Neural progenitor cell (in vitro differentiated cells): ENCODE data around the gene RNF32.

Experiments used
- CTCF ChIP-seq: fragments of 200-600 bp; sonication (generic); IDR thresholded peaks from 2 replicates; pipeline ENCODE4 v1.5.1; 2017; ENCODE audit warnings: antibody characterized with exemption, mild to moderate bottlenecking
- EZH2 ChIP-seq: fragments of 200-600 bp; sonication (generic); IDR thresholded peaks from 2 replicates; pipeline ENCODE4 v1.6.1; 2017; ENCODE audit warnings: antibody characterized with exemption, mild to moderate bottlenecking, moderate library complexity
- EZH2phosphoT487 ChIP-seq: fragments of 200-600 bp; sonication (generic); IDR thresholded peaks from 2 replicates; pipeline ENCODE4 v1.6.1; 2017; ENCODE audit warnings: antibody characterized with exemption

- no peak for TF ChIP-seq CTCF
- TF ChIP-seq EZH2, result no peak
- TF ChIP-seq EZH2phosphoT487, result no peak
Observed at GRCh38 chr7:156725936-156726335, 85.4 kb downstream of the RNF32 start.
